ENCODE results near the gene LYRM2.

GRCh38 chr6:89681983-89682564 lies 43.5 kb upstream of the LYRM2 start:
- TF ChIP-seq YY1 (IDR thresholded peaks at IDR 0.05; ENCODE audit: insufficient read depth, insufficient read length): no peak
- no peak for TF ChIP-seq ZNF274 (IDR thresholded peaks at IDR 0.05; ENCODE audit: low read depth, low read length)
- TF ChIP-seq SUZ12 (IDR thresholded peaks at IDR 0.05; ENCODE audit: extremely low read depth, insufficient read depth, insufficient read length): no peak
